K562 (cell line): ENCODE measurements around the gene MAGEB16. TPM values are rescaled to one million over a fixed set of nuclear protein-coding genes. Genes with fewer than 3 reads are reported as not detected.

Experiments used
- ATAC-seq: fragments of 200-7000 bp; cut with Tn5 transposase; 3 replicates; pipeline ENCODE4 v1.9.1; 2020; ENCODE audit warnings: moderate library complexity
- BruUV-seq: library from RNA; stranded (reverse); fragments of 400-500 nt; replicated peaks from 2 replicates; lab custom pipeline; 2021; lab: Mats Ljungman, UMichigan
- CTCF ChIA-PET: fragments of 300-600 bp; formaldehyde crosslinking; extraction: SDS; loops from one replicate; lab custom pipeline; 2021; ENCODE audit warnings: low intra/inter-chr PET ratio; lab: Yijun Ruan, JAX
- POLR2A ChIA-PET: fragments of 300-600, 350-650 bp; sonication (Branson Sonifier 250); formaldehyde crosslinking; extraction: SDS; loops from one replicate; lab custom pipeline; 2021; ENCODE audit warnings: antibody characterized with exemption, inconsistent platforms; lab: Yijun Ruan, JAX
- DNase-seq, 4 experiments: peaks; one replicate each; pipeline versions ENCODE4 v3.0.0 to v3.0.0-alpha.2; 2011 to 2018; ENCODE audit warnings: low spot score in 3 of 4, mixed read lengths in 3 of 4; ENCODE audit errors: extremely low read depth in 1 of 4
- FAIRE-seq: peaks from 2 replicates; lab custom pipeline; 2011; peaks lifted over from hg19 to GRCh38; lab: Jason Lieb, UNC
- H2AFZ ChIP-seq: 2 replicates; pipeline ENCODE4 v1.6.0; 2011; ENCODE audit warnings: low read depth, low read length, control low read depth, inconsistent platforms
- H3K27ac ChIP-seq: fragments of 200-600 bp; 3 replicates; pipeline ENCODE4 v1.8.0; 2011; ENCODE audit warnings: low read depth, mild to moderate bottlenecking, control low read depth, inconsistent platforms, low read length, moderate library complexity, mixed read lengths; ENCODE audit errors: extremely low read depth
- H3K27me3 ChIP-seq, 2 experiments: fragments of 300-600 bp in 1 of 2; 2 replicates in 1 of 2; 3 replicates in 1 of 2; pipeline versions ENCODE4 v1.6.0 to v1.8.0; 2011; ENCODE audit warnings: inconsistent platforms in 2 of 2, low read length in 2 of 2, mild to moderate bottlenecking in 1 of 2, mixed read lengths in 1 of 2, moderate library complexity in 1 of 2; ENCODE audit not compliant: control insufficient read depth in 2 of 2, insufficient read depth in 2 of 2
- H3K36me3 ChIP-seq: fragments of 300-600 bp; 3 replicates; pipeline ENCODE4 v1.8.0; 2011; ENCODE audit warnings: mild to moderate bottlenecking, low read length, inconsistent platforms; ENCODE audit not compliant: control insufficient read depth, insufficient read depth
- H3K4me1 ChIP-seq, 2 experiments: fragments of 200-600 bp in 1 of 2; replicated peaks in 1 of 2; 2 replicates in 1 of 2; 3 replicates in 1 of 2; pipeline versions ENCODE4 v1.5.1 to v1.8.0; 2011; ENCODE audit warnings: inconsistent platforms in 2 of 2, low read length in 2 of 2, mild to moderate bottlenecking in 1 of 2, mixed read lengths in 1 of 2, moderate library complexity in 1 of 2; ENCODE audit not compliant: control insufficient read depth in 2 of 2, insufficient read depth in 2 of 2
- H3K4me2 ChIP-seq: 2 replicates; pipeline ENCODE4 v1.6.1; 2011; ENCODE audit warnings: low read length, control low read depth, inconsistent platforms, mixed read lengths; ENCODE audit not compliant: insufficient read depth
- H3K4me3 ChIP-seq: fragments of 200-600 bp; sonication (generic), shearing (Covaris generic); 2 replicates; pipeline ENCODE4 v1.5.1; 2016; ENCODE audit warnings: control low read depth, inconsistent platforms
- H3K79me2 ChIP-seq: fragments of 200-600 bp; 3 replicates; pipeline ENCODE4 v1.8.0; 2011; ENCODE audit warnings: low read length, inconsistent platforms; ENCODE audit not compliant: control insufficient read depth, insufficient read depth
- H3K9ac ChIP-seq, 2 experiments: 2 replicates each; pipeline versions ENCODE4 v1.6.0 to v1.6.1; 2011; ENCODE audit warnings: low read depth in 2 of 2, low read length in 2 of 2, control low read depth in 1 of 2, inconsistent platforms in 1 of 2, mild to moderate bottlenecking in 1 of 2, mixed read lengths in 1 of 2; ENCODE audit not compliant: insufficient read depth in 1 of 2
- H3K9me1 ChIP-seq: one replicate; pipeline ENCODE4 v1.6.0; 2011; ENCODE audit warnings: inconsistent platforms, mild to moderate bottlenecking, low read length, moderate library complexity; ENCODE audit not compliant: control insufficient read depth, insufficient read depth
- H3K9me3 ChIP-seq: replicated peaks from 2 replicates; pipeline ENCODE4 v1.5.1; 2011; ENCODE audit warnings: low read depth, low read length, inconsistent platforms; ENCODE audit not compliant: control insufficient read depth, insufficient read depth
- H4K20me1 ChIP-seq: replicated peaks from 2 replicates; pipeline ENCODE4 v1.6.1; 2011; ENCODE audit warnings: low read length, inconsistent platforms, mixed read lengths; ENCODE audit not compliant: control insufficient read depth, insufficient read depth
- BRF1 ChIP-seq: IDR thresholded peaks from 3 replicates; pipeline ENCODE4 v1.6.1; 2011; ENCODE audit warnings: borderline replicate concordance, mild to moderate bottlenecking; ENCODE audit not compliant: insufficient read length; ENCODE audit errors: extremely low read depth
- ETV6 ChIP-seq, 3 experiments: fragments of 150-350 bp in 1 of 3; sonication (generic) in 1 of 3; formaldehyde crosslinking in 1 of 3; IDR thresholded peaks; 2 replicates each; pipeline versions ENCODE4 v1.6.1 to v1.8.0; 2014 to 2022; ENCODE audit warnings: borderline replicate concordance in 2 of 3, low read depth in 2 of 3, antibody characterized with exemption in 1 of 3, low read length in 1 of 3, mild to moderate bottlenecking in 1 of 3, missing genetic modification reagents in 1 of 3
- GTF2A2 ChIP-seq: IDR thresholded peaks from 2 replicates; pipeline ENCODE4 v1.6.1; 2016; ENCODE audit warnings: mild to moderate bottlenecking, missing genetic modification characterization, missing compliant biosample characterization
- HMBOX1 ChIP-seq: sonication (generic); IDR thresholded peaks from 2 replicates; pipeline ENCODE4 v1.6.1; 2016
- HNRNPH1 ChIP-seq: fragments of 200-400 bp; formaldehyde crosslinking; optimal IDR thresholded peaks from 2 replicates; pipeline ENCODE3; 2017; ENCODE audit warnings: low read depth, mild to moderate bottlenecking, low read length, moderate library complexity
- KDM1A ChIP-seq, 2 experiments: fragments of 450-650 bp; IDR thresholded peaks; 2 replicates each; pipeline ENCODE4 v1.6.1; 2016; ENCODE audit warnings: mild to moderate bottlenecking in 2 of 2
- MAFF ChIP-seq: IDR thresholded peaks from 2 replicates; pipeline ENCODE4 v1.6.1; 2012; ENCODE audit warnings: low read length, improper control_type of control experiment
- NFATC3 ChIP-seq: fragments of 450-650 bp; IDR thresholded peaks from 2 replicates; pipeline ENCODE4 v1.6.1; 2017; ENCODE audit warnings: mild to moderate bottlenecking
- RBBP5 ChIP-seq: fragments of 200-600 bp; sonication (generic); IDR thresholded peaks from 2 replicates; pipeline ENCODE4 v1.6.1; 2012; ENCODE audit warnings: borderline replicate concordance, mild to moderate bottlenecking, low read length, control low read depth, inconsistent platforms; ENCODE audit not compliant: insufficient read depth, poor library complexity, severe bottlenecking
- STAT5B ChIP-seq: fragments of 250-450 bp; sonication (Bioruptor Pico); IDR thresholded peaks from 2 replicates; pipeline ENCODE4 v1.8.0; 2021; ENCODE audit warnings: mild to moderate bottlenecking, inconsistent platforms
- TARDBP ChIP-seq: fragments of 450-650 bp; IDR thresholded peaks from 2 replicates; pipeline ENCODE4 v1.6.1; 2016
- TRIM24 ChIP-seq, 2 experiments: fragments of 450-650 bp; IDR thresholded peaks; 2 replicates each; pipeline ENCODE4 v1.6.1; 2016
- ZNF217 ChIP-seq: sonication (generic); formaldehyde crosslinking; IDR thresholded peaks from 2 replicates; pipeline ENCODE4 v1.8.0; 2022; ENCODE audit warnings: mild to moderate bottlenecking, missing genetic modification reagents
- ZNF24 ChIP-seq: fragments of 450-650 bp; IDR thresholded peaks from 2 replicates; pipeline ENCODE4 v1.6.1; 2016
- ZNF274 ChIP-seq: IDR thresholded peaks from 2 replicates; pipeline ENCODE4 v1.6.1; 2011; ENCODE audit warnings: low read depth, mild to moderate bottlenecking, low read length, moderate library complexity, borderline replicate concordance
- ZNF347 ChIP-seq: fragments of 450-650 bp; formaldehyde crosslinking; IDR thresholded peaks from 2 replicates; pipeline ENCODE4 v1.4.0; 2020; ENCODE audit warnings: low read depth, mild to moderate bottlenecking, moderate library complexity
- ZNF518B ChIP-seq: fragments of 250-450 bp; sonication (Bioruptor Pico); IDR thresholded peaks from 2 replicates; pipeline ENCODE4 v1.5.0; 2021; ENCODE audit warnings: mild to moderate bottlenecking, moderate library complexity
- WGBS: fragments of 100-300 bp; shearing (Covaris generic); methylation state at CpG from one replicate; pipeline ENCODE4 v1.1.6; 2016; ENCODE audit warnings: low coverage, mixed read lengths; ENCODE audit not compliant: insufficient coverage; ENCODE audit errors: missing lambda C conversion rate; 5-methylcytosine and 5-hydroxymethylcytosine counted together
- in situ Hi-C: fragments of 300-500 bp; cut with MboI; formaldehyde crosslinking; loops from 4 replicates; pipeline ENCODE4 v1.15.0; 2018; ENCODE audit warnings: inconsistent platforms, mixed read lengths
- intact Hi-C: fragments of 100-400 bp; cut with micrococcal nuclease; formaldehyde crosslinking; loops from 2 replicates; pipeline ENCODE4 v1.14.2; 2022
- polyA plus RNA-seq, 8 experiments: library from polyadenylated mRNA; depleted of rRNA in 4 of 8; stranded (reverse) in 5 of 8; unstranded in 3 of 8; fragments of >200 nt; fragmentation: Nextera tagmentation in 2 of 8; fragmentation: Illumina TruSeq in 1 of 8; extraction: Ambion mirVana in 2 of 8; extraction: Trizol in 1 of 8; gene quantifications; 2 replicates each; pipeline versions ENCODE4 v1.2.1 to v1.2.3, GENCODE V29; 2011 to 2014; ENCODE audit warnings: inconsistent platforms in 1 of 8, missing spikeins in 1 of 8
- total RNA-seq, 7 experiments: library from RNA; depleted of rRNA in 6 of 7; stranded (reverse); fragments of >200 nt in 6 of 7; fragmentation: Illumina TruSeq in 2 of 7; extraction: Trizol in 2 of 7; gene quantifications; 2 replicates each; pipeline versions ENCODE4 v1.2.1 to v1.2.3, GENCODE V29; 2011 to 2021; ENCODE audit warnings: low replicate concordance in 1 of 7
- TF ChIP-seq, protein P1 (sequence below): fragments of 250-450 bp; sonication (Bioruptor Pico); IDR thresholded peaks from 2 replicates; pipeline ENCODE4 v1.5.0; 2022; ENCODE audit warnings: mild to moderate bottlenecking

MAGEB16 gene
- total and polyA plus RNA-seq, 9 of the 15 experiments (the other 6 are each of a cell fraction or from before 2014, with no cell fraction given), result 0.20 to 4.0 (median 0.89) TPM

DNA sequence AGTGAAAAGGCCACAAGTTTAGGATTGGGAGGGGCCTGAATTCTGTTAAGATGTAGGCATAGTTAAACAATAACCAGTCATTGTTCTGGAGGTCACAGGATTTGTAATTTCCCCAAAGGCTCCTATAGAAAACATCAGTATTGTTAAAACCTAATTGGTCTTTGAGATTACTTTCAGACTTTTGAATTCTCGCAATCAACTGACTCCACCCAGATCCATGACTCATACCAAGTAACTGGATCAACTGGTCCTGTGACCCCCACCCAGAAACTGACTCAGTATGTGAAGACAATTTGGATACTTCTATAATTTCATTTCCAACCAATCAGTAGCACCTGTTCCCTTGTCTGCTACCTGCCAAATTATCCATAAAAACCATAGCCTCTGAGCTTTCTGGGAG, 28.4 kb downstream of the MAGEB16 start:
- ChIA-PET CTCF (no interaction called here), POLR2A (no interaction called here)
- no peak overlapping the region for H3K27ac ChIP-seq
- H3K9ac ChIP-seq, result no peak overlapping the region
- no peaks in the 10 kb centered on the region for H4K20me1 ChIP-seq
- H3K4me3 ChIP-seq, result no peak overlapping the region
- ATAC-seq, result no peak
- 0% methylated on average over 1 of the region's 1 CpG for WGBS
- H3K4me2 ChIP-seq, result no peak overlapping the region
- FAIRE-seq, result no peak
- H3K9me3 ChIP-seq, result no peaks in the 10 kb centered on the region
- intact Hi-C loops, result no loop called here
- no peaks in the 10 kb centered on the region for H3K36me3 ChIP-seq
- no peaks in the 10 kb centered on the region for H3K9me1 ChIP-seq
- DNase-seq, result no peak
- in situ Hi-C loops, result no loop called here
- BruUV-seq, result no TSS peak
- H3K4me1 ChIP-seq, result no peaks in the 10 kb centered on the region
- no peak overlapping the region for H2AFZ ChIP-seq
- no peaks in the 10 kb centered on the region for H3K79me2 ChIP-seq
- no peaks in the 10 kb centered on the region for H3K27me3 ChIP-seq
- TF ChIP-seq BRF1, result no peak
- TF ChIP-seq GTF2A2 (tag), result no peak
- TF ChIP-seq ZNF518B, result no peak
- TF ChIP-seq NFATC3, result no peak
- no peak for TF ChIP-seq STAT5B (CRISPR knock-in tag)
- TF ChIP-seq HNRNPH1, result no peak
- no peak for TF ChIP-seq ZNF274
- no peak for TF ChIP-seq TRIM24 (IDR thresholded peaks at IDR 0.05)
- TF ChIP-seq ZNF24, result no peak
- no peak for TF ChIP-seq ZNF347 (CRISPR knock-in tag)
- TF ChIP-seq HMBOX1, result no peak
- TF ChIP-seq, protein P1, sequence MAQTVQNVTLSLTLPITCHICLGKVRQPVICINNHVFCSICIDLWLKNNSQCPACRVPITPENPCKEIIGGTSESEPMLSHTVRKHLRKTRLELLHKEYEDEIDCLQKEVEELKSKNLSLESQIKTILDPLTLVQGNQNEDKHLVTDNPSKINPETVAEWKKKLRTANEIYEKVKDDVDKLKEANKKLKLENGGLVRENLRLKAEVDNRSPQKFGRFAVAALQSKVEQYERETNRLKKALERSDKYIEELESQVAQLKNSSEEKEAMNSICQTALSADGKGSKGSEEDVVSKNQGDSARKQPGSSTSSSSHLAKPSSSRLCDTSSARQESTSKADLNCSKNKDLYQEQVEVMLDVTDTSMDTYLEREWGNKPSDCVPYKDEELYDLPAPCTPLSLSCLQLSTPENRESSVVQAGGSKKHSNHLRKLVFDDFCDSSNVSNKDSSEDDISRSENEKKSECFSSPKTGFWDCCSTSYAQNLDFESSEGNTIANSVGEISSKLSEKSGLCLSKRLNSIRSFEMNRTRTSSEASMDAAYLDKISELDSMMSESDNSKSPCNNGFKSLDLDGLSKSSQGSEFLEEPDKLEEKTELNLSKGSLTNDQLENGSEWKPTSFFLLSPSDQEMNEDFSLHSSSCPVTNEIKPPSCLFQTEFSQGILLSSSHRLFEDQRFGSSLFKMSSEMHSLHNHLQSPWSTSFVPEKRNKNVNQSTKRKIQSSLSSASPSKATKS (CRISPR knock-in tag), result no peak
- no peak for TF ChIP-seq ETV6 (IDR thresholded peaks at IDR 0.05; ENCODE audit: borderline replicate concordance in 1 of 2, low read depth in 2 of 2, low read length in 1 of 2)
- no peak for TF ChIP-seq ETV6 (CRISPR knock-in tag; IDR thresholded peaks at IDR 0.05; ENCODE audit: borderline replicate concordance)
- TF ChIP-seq RBBP5, result no peak
- TF ChIP-seq MAFF, result no peak
- no peak for TF ChIP-seq TARDBP
- no peak for TF ChIP-seq KDM1A (IDR thresholded peaks at IDR 0.05)
- TF ChIP-seq ZNF217 (CRISPR knock-in tag), result no peak
